Measurements from ENCODE around the gene CFAP157.

Gene CFAP157

GRCh38 chr9:127682351-127683136, 24.2 kb upstream of the CFAP157 start:
- no peak overlapping the region for H3K4me3 ChIP-seq (ENCODE audit: low read depth, low read length)
- TF ChIP-seq, protein P1, sequence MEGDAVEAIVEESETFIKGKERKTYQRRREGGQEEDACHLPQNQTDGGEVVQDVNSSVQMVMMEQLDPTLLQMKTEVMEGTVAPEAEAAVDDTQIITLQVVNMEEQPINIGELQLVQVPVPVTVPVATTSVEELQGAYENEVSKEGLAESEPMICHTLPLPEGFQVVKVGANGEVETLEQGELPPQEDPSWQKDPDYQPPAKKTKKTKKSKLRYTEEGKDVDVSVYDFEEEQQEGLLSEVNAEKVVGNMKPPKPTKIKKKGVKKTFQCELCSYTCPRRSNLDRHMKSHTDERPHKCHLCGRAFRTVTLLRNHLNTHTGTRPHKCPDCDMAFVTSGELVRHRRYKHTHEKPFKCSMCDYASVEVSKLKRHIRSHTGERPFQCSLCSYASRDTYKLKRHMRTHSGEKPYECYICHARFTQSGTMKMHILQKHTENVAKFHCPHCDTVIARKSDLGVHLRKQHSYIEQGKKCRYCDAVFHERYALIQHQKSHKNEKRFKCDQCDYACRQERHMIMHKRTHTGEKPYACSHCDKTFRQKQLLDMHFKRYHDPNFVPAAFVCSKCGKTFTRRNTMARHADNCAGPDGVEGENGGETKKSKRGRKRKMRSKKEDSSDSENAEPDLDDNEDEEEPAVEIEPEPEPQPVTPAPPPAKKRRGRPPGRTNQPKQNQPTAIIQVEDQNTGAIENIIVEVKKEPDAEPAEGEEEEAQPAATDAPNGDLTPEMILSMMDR (IDR thresholded peaks at IDR 0.05; ENCODE audit: borderline replicate concordance, insufficient read depth, low read depth, low read length): no peak

DNA sequence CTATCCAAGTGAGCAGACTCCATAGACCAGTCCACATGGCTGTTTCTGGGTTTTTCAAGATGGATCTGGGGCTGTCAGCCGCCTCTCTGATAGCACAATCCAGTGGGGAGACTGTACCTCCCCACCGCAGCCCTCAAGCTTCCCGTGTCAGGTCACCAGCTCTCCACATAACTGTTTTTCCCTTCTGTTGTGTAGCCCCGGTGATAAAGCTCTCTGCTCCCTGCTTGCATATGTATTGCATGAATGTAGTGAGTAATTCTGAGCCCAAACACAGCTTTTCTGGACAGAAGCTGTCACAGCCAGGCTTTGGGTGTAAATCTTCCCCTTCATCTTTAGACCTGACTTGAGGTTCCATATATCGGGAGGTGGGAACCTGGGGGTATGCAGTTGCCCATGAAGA, 23.1 kb upstream of the CFAP157 start:
- no peak overlapping the region for H3K4me3 ChIP-seq (ENCODE audit: low read depth, low read length)
- TF ChIP-seq, protein P1 (IDR thresholded peaks at IDR 0.05; ENCODE audit: borderline replicate concordance, insufficient read depth, low read depth, low read length): no peak

DNA sequence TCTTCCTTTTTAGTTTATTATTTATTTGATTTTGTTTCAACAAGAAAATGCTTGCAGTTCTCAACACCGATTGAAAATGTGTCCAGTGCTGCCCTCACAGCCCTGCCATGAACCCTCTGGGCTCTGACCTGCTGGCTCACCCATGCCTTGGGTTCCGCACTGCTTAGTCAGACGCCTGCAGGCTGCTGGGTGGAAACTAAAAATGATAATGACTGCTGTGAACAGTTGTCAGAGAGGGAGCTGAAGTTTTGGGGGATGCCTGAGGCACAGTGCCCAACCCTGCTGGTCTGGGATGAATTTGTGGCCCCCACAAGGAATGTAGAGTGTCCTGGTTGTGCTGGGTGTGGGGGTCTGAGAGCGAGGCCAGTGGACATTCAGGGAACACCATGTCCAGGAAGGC, 22.2 kb upstream of the CFAP157 start:
- no peak overlapping the region for H3K4me3 ChIP-seq (ENCODE audit: low read depth, low read length)

DNA sequence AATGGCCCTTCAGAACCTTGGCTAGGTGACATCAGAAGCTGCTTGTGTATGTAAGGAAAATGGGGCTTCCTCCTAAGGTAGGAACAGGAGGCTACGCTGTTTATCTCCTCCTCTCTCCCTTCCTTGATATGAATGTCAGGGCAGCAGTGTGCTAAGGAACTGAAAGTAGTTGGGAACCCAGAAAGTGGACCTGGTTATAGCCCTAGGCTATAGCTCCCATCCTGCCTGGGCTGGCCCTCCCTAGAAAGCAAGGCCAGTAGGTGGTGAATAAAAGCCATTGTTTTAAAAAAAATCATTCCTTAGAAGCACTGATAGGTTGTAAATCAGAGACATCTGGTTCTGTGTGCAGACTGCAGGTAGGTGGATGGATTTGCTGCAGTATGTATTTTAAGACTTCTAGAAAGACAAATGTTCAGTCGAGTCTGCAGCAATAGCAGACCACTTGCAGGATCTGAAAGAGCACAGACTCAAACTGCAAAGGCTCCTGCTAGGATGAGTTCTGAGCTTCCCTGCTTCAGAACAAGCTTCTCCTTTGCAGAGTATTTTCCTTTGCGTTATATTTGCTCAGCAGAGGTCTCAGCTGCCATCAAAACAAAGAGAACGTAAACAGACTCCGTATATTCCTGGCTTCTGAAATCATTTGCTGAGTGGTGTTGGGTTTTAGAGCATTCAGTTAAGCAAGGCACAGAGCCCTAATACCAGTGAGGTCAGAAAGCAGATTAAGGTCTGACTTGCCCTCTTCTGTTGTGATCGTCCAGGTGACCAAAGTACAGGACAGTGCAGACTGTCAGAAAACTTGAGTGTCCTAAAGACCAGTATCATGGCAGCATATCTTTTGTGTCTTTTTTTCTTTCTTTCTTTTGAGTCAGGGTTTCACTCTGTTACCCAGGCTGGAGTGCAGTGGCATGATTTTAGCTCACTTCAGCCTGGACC, 20.1 kb upstream of the CFAP157 start:
- no peak overlapping the region for H3K4me3 ChIP-seq (ENCODE audit: low read depth, low read length)
- TF ChIP-seq, protein P1 (IDR thresholded peaks at IDR 0.05; ENCODE audit: borderline replicate concordance, insufficient read depth, low read depth, low read length): no peak

More for the DNA sequence above, 22.2 kb upstream of the CFAP157 start:
- TF ChIP-seq, protein P1 (IDR thresholded peaks at IDR 0.05; ENCODE audit: borderline replicate concordance, insufficient read depth, low read depth, low read length): no peak

- no peak overlapping the region for H3K4me3 ChIP-seq (ENCODE audit: low read depth, low read length)
- TF ChIP-seq, protein P1 (IDR thresholded peaks at IDR 0.05; ENCODE audit: borderline replicate concordance, insufficient read depth, low read depth, low read length): no peak
These were observed 17.3 kb upstream of the CFAP157 start for GRCh38 chr9:127689329-127690000.

GRCh38 chr9:127690735-127691134, 16.1 kb upstream of the CFAP157 start:
- TF ChIP-seq, protein P1 (IDR thresholded peaks at IDR 0.05; ENCODE audit: borderline replicate concordance, insufficient read depth, low read depth, low read length): no peak
- H3K4me3 ChIP-seq (ENCODE audit: low read depth, low read length): no peak overlapping the region

Measured in GM12875 (cell line).